ENCODE measurements around the gene OPHN1. TPM values are rescaled to one million over a fixed set of nuclear protein-coding genes. Genes with fewer than 3 reads are reported as not detected.

The OPHN1 gene
- total and polyA plus RNA-seq, 2 experiments from 2014 or later, result 2.2 to 3.8 TPM

DNA sequence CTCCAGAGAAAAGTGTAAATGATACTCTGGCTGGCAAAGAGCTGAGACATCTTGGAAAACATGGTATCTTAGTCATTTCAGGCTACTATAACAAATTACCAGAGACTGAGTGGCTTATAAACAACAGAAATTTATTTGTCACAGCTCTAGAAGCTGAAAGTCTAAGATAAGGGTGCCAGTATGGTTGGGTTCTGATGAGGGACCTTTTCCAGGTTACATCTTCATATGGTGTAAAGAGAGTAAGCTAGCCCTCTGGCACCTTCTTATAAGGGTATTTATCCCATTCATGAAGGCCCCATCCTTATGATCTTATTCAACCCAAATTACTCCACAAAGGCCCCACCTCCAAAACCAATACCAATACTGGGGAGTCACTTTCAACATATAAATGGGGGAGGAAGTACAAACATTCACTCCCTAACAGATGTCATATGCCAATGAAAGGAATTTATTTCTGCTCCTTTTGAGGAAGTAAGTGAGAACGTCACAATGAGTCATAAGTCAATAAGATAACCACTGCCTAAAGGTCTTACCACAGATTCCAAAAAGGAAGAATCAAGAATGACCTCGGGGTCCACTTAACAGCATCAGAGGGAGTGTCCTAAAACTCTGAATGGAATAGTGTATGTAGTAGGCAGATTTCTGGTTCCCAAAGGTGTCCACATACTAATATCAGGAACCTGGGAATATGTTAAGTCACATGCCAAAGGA is 246.6 kb downstream of the OPHN1 start:
- Mint-ChIP-seq H3K27ac (no peak overlapping the region), H3K9me3 (no peaks in the 10 kb centered on the region), H3K4me3 (no peak overlapping the region), H3K4me1 (no peaks in the 10 kb centered on the region), H3K36me3 (ENCODE audit: low read depth) (no peaks in the 10 kb centered on the region; the same call in 2 of the 3 replicates), H3K27me3 (ENCODE audit: insufficient read depth, low read depth, poor library complexity) (no peaks in the 10 kb centered on the region)
- Histone ChIP-seq H3K4me3 (no peak overlapping the region), H3F3A (replicated peaks; ENCODE audit: low read depth) (no peaks in the 10 kb centered on the region), H3K4me1 (ENCODE audit: insufficient read depth) (no peaks in the 10 kb centered on the region), H4K20me1 (replicated peaks; ENCODE audit: insufficient read depth) (no peaks in the 10 kb centered on the region), H3K36me3 (ENCODE audit: insufficient read depth) (no peaks in the 10 kb centered on the region), H3K27ac (ENCODE audit: low read depth) (no peak overlapping the region), H2AFZ (no peak overlapping the region), H3K4me2 (no peak overlapping the region), H3K9me2 (ENCODE audit: insufficient read depth) (no peaks in the 10 kb centered on the region), H3K27me3 (ENCODE audit: insufficient read depth) (no peaks in the 10 kb centered on the region), H3K79me2 (replicated peaks; ENCODE audit: insufficient read depth) (no peaks in the 10 kb centered on the region)
- ATAC-seq, result no peak
- no peak for DNase-seq (ENCODE audit: low spot score)
- TF ChIP-seq CREB1 (CRISPR knock-in tag; IDR thresholded peaks at IDR 0.05; ENCODE audit: low read depth), result no peak

DNA sequence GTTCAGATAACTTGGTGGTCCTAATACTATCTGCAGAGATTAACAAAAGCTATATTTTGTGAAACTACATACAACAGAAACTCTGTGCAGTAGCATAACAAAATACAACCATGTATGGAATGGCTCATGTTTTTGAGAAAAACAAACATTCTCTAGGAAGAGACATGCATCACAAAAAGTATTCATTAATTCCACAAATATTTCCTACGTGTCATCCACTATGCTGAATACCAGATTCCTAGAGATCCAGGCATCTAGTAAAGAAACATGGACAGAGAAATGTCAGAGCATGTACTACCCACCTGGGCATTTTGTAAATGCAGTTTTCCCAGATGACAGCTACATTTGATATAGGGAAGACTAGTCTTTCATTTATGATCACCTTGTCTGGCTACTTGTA is 248.1 kb downstream of the OPHN1 start:
- Histone ChIP-seq H3K79me2 (replicated peaks; ENCODE audit: insufficient read depth) (no peaks in the 10 kb centered on the region), H3K9me2 (ENCODE audit: insufficient read depth) (no peaks in the 10 kb centered on the region), H2AFZ (no peak overlapping the region), H4K20me1 (replicated peaks; ENCODE audit: insufficient read depth) (no peaks in the 10 kb centered on the region), H3K27ac (ENCODE audit: low read depth) (no peak overlapping the region), H3F3A (replicated peaks; ENCODE audit: low read depth) (no peaks in the 10 kb centered on the region), H3K4me3 (no peak overlapping the region), H3K4me2 (no peak overlapping the region), H3K36me3 (ENCODE audit: insufficient read depth) (no peaks in the 10 kb centered on the region), H3K27me3 (ENCODE audit: insufficient read depth) (no peaks in the 10 kb centered on the region), H3K4me1 (ENCODE audit: insufficient read depth) (no peaks in the 10 kb centered on the region)
- no peak overlapping the region for H3K27ac Mint-ChIP-seq
- DNase-seq (ENCODE audit: low spot score), result no peak
- ATAC-seq, result no peak
- no peaks in the 10 kb centered on the region for H3K9me3 Mint-ChIP-seq
- no peaks in the 10 kb centered on the region; the same call in 2 of the 3 replicates for H3K36me3 Mint-ChIP-seq (ENCODE audit: low read depth)
- H3K4me3 Mint-ChIP-seq, result no peak overlapping the region
- no peaks in the 10 kb centered on the region for H3K27me3 Mint-ChIP-seq (ENCODE audit: insufficient read depth, low read depth, poor library complexity)
- H3K4me1 Mint-ChIP-seq, result no peaks in the 10 kb centered on the region
- TF ChIP-seq NANOG (IDR thresholded peaks at IDR 0.05; ENCODE audit: borderline replicate concordance) (no peak), POLR2AphosphoS5 (IDR thresholded peaks at IDR 0.05; ENCODE audit: low read depth) (no peak), EZH2phosphoT487 (IDR thresholded peaks at IDR 0.05; ENCODE audit: unreplicated experiment) (no peak), EZH2 (IDR thresholded peaks at IDR 0.05; ENCODE audit: low read depth, unreplicated experiment) (no peak)
- TF ChIP-seq, protein P1, sequence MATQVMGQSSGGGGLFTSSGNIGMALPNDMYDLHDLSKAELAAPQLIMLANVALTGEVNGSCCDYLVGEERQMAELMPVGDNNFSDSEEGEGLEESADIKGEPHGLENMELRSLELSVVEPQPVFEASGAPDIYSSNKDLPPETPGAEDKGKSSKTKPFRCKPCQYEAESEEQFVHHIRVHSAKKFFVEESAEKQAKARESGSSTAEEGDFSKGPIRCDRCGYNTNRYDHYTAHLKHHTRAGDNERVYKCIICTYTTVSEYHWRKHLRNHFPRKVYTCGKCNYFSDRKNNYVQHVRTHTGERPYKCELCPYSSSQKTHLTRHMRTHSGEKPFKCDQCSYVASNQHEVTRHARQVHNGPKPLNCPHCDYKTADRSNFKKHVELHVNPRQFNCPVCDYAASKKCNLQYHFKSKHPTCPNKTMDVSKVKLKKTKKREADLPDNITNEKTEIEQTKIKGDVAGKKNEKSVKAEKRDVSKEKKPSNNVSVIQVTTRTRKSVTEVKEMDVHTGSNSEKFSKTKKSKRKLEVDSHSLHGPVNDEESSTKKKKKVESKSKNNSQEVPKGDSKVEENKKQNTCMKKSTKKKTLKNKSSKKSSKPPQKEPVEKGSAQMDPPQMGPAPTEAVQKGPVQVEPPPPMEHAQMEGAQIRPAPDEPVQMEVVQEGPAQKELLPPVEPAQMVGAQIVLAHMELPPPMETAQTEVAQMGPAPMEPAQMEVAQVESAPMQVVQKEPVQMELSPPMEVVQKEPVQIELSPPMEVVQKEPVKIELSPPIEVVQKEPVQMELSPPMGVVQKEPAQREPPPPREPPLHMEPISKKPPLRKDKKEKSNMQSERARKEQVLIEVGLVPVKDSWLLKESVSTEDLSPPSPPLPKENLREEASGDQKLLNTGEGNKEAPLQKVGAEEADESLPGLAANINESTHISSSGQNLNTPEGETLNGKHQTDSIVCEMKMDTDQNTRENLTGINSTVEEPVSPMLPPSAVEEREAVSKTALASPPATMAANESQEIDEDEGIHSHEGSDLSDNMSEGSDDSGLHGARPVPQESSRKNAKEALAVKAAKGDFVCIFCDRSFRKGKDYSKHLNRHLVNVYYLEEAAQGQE (IDR thresholded peaks at IDR 0.05; ENCODE audit: unreplicated experiment), result no peak
- TF ChIP-seq, protein P2, sequence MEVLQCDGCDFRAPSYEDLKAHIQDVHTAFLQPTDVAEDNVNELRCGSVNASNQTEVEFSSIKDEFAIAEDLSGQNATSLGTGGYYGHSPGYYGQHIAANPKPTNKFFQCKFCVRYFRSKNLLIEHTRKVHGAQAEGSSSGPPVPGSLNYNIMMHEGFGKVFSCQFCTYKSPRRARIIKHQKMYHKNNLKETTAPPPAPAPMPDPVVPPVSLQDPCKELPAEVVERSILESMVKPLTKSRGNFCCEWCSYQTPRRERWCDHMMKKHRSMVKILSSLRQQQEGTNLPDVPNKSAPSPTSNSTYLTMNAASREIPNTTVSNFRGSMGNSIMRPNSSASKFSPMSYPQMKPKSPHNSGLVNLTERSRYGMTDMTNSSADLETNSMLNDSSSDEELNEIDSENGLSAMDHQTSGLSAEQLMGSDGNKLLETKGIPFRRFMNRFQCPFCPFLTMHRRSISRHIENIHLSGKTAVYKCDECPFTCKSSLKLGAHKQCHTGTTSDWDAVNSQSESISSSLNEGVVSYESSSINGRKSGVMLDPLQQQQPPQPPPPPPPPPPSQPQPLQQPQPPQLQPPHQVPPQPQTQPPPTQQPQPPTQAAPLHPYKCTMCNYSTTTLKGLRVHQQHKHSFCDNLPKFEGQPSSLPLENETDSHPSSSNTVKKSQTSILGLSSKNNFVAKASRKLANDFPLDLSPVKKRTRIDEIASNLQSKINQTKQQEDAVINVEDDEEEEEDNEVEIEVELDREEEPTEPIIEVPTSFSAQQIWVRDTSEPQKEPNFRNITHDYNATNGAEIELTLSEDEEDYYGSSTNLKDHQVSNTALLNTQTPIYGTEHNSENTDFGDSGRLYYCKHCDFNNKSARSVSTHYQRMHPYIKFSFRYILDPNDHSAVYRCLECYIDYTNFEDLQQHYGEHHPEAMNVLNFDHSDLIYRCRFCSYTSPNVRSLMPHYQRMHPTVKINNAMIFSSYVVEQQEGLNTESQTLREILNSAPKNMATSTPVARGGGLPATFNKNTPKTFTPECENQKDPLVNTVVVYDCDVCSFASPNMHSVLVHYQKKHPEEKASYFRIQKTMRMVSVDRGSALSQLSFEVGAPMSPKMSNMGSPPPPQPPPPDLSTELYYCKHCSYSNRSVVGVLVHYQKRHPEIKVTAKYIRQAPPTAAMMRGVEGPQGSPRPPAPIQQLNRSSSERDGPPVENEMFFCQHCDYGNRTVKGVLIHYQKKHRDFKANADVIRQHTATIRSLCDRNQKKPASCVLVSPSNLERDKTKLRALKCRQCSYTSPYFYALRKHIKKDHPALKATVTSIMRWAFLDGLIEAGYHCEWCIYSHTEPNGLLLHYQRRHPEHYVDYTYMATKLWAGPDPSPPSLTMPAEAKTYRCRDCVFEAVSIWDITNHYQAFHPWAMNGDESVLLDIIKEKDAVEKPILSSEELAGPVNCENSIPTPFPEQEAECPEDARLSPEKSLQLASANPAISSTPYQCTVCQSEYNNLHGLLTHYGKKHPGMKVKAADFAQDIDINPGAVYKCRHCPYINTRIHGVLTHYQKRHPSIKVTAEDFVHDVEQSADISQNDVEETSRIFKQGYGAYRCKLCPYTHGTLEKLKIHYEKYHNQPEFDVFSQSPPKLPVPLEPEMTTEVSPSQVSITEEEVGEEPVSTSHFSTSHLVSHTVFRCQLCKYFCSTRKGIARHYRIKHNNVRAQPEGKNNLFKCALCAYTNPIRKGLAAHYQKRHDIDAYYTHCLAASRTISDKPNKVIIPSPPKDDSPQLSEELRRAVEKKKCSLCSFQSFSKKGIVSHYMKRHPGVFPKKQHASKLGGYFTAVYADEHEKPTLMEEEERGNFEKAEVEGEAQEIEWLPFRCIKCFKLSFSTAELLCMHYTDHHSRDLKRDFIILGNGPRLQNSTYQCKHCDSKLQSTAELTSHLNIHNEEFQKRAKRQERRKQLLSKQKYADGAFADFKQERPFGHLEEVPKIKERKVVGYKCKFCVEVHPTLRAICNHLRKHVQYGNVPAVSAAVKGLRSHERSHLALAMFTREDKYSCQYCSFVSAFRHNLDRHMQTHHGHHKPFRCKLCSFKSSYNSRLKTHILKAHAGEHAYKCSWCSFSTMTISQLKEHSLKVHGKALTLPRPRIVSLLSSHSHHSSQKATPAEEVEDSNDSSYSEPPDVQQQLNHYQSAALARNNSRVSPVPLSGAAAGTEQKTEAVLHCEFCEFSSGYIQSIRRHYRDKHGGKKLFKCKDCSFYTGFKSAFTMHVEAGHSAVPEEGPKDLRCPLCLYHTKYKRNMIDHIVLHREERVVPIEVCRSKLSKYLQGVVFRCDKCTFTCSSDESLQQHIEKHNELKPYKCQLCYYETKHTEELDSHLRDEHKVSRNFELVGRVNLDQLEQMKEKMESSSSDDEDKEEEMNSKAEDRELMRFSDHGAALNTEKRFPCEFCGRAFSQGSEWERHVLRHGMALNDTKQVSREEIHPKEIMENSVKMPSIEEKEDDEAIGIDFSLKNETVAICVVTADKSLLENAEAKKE (CRISPR knock-in tag; IDR thresholded peaks at IDR 0.05), result no peak
- TF ChIP-seq, protein P3, sequence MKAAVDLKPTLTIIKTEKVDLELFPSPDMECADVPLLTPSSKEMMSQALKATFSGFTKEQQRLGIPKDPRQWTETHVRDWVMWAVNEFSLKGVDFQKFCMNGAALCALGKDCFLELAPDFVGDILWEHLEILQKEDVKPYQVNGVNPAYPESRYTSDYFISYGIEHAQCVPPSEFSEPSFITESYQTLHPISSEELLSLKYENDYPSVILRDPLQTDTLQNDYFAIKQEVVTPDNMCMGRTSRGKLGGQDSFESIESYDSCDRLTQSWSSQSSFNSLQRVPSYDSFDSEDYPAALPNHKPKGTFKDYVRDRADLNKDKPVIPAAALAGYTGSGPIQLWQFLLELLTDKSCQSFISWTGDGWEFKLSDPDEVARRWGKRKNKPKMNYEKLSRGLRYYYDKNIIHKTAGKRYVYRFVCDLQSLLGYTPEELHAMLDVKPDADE (IDR thresholded peaks at IDR 0.05), result no peak
